ENCODE data around the gene FGF11. TPM values are rescaled to one million over a fixed set of nuclear protein-coding genes. Genes with fewer than 3 reads are reported as not detected.

Gene FGF11
- total and polyA plus RNA-seq, 9 donors, result 0.10 to 5.1 (median 0.61) TPM

DNA sequence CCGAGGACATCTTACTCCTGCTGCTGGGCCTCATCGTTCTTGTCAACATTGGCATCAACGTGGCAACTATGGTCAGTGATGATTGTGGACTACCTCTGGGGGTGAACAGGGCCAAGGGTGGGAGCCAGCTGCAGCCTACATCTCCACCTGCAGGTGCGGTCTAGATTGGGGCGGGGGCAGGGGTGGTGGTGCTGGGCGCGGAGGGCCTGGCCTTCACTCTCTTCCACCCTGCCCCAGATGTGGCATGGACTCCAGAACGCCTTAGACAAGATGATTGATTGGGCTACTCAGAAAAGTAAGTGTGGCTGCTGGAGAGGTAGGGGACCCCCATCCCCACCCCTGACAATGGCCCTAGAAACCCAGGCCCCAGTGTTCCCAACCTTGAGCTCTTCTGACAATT lies 13.6 kb upstream of the FGF11 start:
- WGBS, 3 donors, result 82 to 89% (median 83%) methylated on average over 8 of the region's 8 CpGs
- Histone ChIP-seq H3K36me3 (no peaks in the 10 kb centered on the region), H3K4me3 (no peak overlapping the region), H3K9me3 (no peaks in the 10 kb centered on the region), H3K27me3 (no peaks in the 10 kb centered on the region), H3K27ac (no peak overlapping the region), H3K4me1 (ENCODE audit: insufficient read depth) (no peaks in the 10 kb centered on the region)
- intact Hi-C loops (cut with DNase I), result no loop called here
- TF ChIP-seq, protein P1, sequence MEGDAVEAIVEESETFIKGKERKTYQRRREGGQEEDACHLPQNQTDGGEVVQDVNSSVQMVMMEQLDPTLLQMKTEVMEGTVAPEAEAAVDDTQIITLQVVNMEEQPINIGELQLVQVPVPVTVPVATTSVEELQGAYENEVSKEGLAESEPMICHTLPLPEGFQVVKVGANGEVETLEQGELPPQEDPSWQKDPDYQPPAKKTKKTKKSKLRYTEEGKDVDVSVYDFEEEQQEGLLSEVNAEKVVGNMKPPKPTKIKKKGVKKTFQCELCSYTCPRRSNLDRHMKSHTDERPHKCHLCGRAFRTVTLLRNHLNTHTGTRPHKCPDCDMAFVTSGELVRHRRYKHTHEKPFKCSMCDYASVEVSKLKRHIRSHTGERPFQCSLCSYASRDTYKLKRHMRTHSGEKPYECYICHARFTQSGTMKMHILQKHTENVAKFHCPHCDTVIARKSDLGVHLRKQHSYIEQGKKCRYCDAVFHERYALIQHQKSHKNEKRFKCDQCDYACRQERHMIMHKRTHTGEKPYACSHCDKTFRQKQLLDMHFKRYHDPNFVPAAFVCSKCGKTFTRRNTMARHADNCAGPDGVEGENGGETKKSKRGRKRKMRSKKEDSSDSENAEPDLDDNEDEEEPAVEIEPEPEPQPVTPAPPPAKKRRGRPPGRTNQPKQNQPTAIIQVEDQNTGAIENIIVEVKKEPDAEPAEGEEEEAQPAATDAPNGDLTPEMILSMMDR (IDR thresholded peaks at IDR 0.05), result no peak
- DNase-seq, result no peak

DNA sequence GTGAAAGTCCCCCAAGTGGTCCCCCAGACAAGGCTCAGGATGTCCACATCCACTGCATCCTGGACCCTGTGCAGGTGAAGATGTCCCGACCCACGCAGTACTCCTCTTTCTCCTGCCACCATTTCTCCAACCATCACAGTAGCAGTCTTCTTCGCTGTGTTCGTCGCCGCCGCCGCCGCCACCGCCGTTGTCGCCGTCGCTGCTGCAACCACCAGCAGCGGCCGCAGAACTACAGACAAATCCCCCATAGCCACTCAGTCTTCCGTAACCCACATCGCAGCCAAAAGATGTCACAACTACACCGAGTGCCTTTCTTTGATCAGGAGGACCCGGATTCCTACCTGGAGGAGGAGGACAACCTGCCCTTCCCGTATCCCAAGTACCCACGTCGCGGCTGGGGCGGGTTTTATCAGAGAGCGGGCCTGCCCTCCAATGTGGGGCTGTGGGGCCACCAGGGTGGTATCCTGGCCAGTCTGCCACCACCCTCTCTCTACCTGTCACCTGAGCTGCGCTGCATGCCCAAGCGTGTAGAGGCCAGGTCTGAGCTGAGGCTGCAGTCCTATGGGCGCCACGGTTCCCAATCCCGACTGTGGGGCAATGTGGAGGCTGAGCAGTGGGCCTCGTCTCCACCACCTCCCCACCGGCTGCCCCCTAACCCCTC lies 13.0 kb upstream of the FGF11 start:
- 93 to 95% (median 94%) methylated on average over 30 to 33 of the region's 33 CpGs for WGBS, 3 donors
- TF ChIP-seq, protein P1 (IDR thresholded peaks at IDR 0.05), result no peak
- TF ChIP-seq POLR2A (IDR thresholded peaks at IDR 0.05) (no peak), EP300 (IDR thresholded peaks at IDR 0.05) (no peak)
- Histone ChIP-seq H3K27ac (no peak overlapping the region), H3K9me3 (no peaks in the 10 kb centered on the region), H3K4me3 (no peak overlapping the region), H3K36me3 (no peaks in the 10 kb centered on the region), H3K4me1 (ENCODE audit: insufficient read depth) (no peaks in the 10 kb centered on the region), H3K27me3 (no peaks in the 10 kb centered on the region)
- intact Hi-C loops (cut with DNase I), result no loop called here
- no peak for DNase-seq

DNA sequence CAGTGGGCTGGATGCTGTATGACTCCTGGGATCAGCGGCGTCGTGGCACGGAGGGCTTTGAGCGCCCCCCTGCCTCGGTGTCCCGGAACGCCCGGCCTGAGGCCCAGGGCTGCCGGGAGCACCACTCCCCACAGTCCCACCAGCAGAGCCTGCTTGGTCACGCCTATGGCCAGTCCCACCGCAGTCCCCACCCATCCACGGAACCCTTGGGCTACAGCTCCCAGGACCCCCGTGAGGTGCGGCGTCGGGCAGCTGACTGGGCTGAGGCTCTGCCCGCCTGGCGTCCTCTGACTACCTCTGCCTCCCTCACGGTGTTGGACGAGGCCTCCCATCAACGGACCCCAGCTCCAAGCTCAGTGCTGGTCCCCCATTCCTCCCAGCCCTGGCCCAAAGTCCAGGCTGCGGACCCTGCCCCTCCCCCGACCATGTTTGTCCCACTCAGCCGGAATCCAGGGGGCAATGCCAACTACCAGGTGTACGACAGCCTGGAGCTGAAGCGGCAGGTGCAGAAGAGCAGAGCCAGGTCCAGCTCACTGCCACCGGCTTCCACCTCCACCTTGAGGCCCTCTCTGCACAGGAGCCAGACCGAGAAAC lies 12.3 kb upstream of the FGF11 start:
- no peak overlapping the region for H3K27ac ChIP-seq
- TF ChIP-seq EP300 (IDR thresholded peaks at IDR 0.05), result no peak
- TF ChIP-seq, protein P1 (IDR thresholded peaks at IDR 0.05), result no peak
- TF ChIP-seq POLR2A (IDR thresholded peaks at IDR 0.05), result no peak
- H3K9me3 ChIP-seq, result no peaks in the 10 kb centered on the region
- 89 to 92% (median 91%) methylated on average over 26 to 29 of the region's 29 CpGs for WGBS, 3 donors
- no peaks in the 10 kb centered on the region for H3K27me3 ChIP-seq
- H3K36me3 ChIP-seq, result no peaks in the 10 kb centered on the region
- no peaks in the 10 kb centered on the region for H3K4me1 ChIP-seq (ENCODE audit: insufficient read depth)
- H3K4me3 ChIP-seq, result no peak overlapping the region
- intact Hi-C loops (cut with DNase I), result no loop called here
- no peak for DNase-seq

DNA sequence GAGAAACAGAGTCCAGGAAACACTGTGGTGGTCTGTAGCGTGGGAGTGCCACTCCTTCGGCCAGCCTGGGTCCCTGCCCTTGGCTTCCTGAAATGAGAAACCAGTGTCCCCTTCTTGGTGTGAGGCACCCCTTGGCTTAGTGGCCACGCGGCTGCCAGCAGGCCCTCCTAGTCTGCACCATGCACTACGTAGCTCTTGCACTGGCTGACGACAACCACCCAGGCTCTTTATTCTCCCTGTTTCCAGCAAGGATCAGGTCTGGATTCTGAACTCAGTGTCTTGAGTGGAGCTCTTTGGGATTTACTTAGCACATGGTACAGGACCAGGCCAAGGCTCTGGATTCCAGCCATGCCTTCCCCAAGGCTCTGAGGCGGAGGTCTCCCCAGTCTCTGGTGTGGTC lies 11.8 kb upstream of the FGF11 start:
- Histone ChIP-seq H3K4me1 (ENCODE audit: insufficient read depth) (no peaks in the 10 kb centered on the region), H3K27me3 (no peaks in the 10 kb centered on the region), H3K36me3 (no peaks in the 10 kb centered on the region), H3K9me3 (no peaks in the 10 kb centered on the region), H3K27ac (no peak overlapping the region), H3K4me3 (no peak overlapping the region)
- DNase-seq, result no peak
- 79 to 88% (median 82%) methylated on average over 7 of the region's 7 CpGs for WGBS, 3 donors
- intact Hi-C loops (cut with DNase I), result no loop called here
- no peak for TF ChIP-seq EP300 (IDR thresholded peaks at IDR 0.05)
- TF ChIP-seq, protein P1 (IDR thresholded peaks at IDR 0.05), result no peak
- no peak for TF ChIP-seq POLR2A (IDR thresholded peaks at IDR 0.05)

Measured in ovary (tissue), 9 donors.